Duodenal mucosa (tissue), 2 donors: ENCODE data around the gene RASSF4.

ENCODE experiments used
- H3K27ac ChIP-seq: one replicate; pipeline ENCODE4 v1.7.0; 2013; ENCODE audit warnings: low read depth, low read length
- H3K27me3 ChIP-seq, 2 donors: one replicate each; pipeline ENCODE4 v1.7.0; 2013; ENCODE audit warnings: low read length in 2 of 2, control low read depth in 1 of 2; ENCODE audit not compliant: insufficient read depth in 2 of 2, control insufficient read depth in 1 of 2
- H3K36me3 ChIP-seq, 2 donors: one replicate each; pipeline ENCODE4 v1.7.0; 2013; ENCODE audit warnings: low read length in 2 of 2, control low read depth in 1 of 2; ENCODE audit not compliant: insufficient read depth in 2 of 2, control insufficient read depth in 1 of 2
- H3K4me1 ChIP-seq, 2 donors: one replicate each; pipeline ENCODE4 v1.7.0; 2013; ENCODE audit warnings: low read length in 2 of 2, control low read depth in 1 of 2; ENCODE audit not compliant: insufficient read depth in 2 of 2, control insufficient read depth in 1 of 2
- H3K4me3 ChIP-seq, 2 donors: one replicate each; pipeline ENCODE4 v1.7.0; 2013; ENCODE audit warnings: low read length in 2 of 2, low read depth in 1 of 2
- H3K9ac ChIP-seq, 2 donors: one replicate each; pipeline ENCODE4 v1.7.0; 2013; ENCODE audit warnings: low read length in 2 of 2, low read depth in 1 of 2
- H3K9me3 ChIP-seq, 2 donors: one replicate each; pipeline ENCODE4 v1.7.0; 2013; ENCODE audit warnings: low read length in 2 of 2, control low read depth in 1 of 2; ENCODE audit not compliant: control insufficient read depth in 1 of 2

Gene RASSF4

DNA sequence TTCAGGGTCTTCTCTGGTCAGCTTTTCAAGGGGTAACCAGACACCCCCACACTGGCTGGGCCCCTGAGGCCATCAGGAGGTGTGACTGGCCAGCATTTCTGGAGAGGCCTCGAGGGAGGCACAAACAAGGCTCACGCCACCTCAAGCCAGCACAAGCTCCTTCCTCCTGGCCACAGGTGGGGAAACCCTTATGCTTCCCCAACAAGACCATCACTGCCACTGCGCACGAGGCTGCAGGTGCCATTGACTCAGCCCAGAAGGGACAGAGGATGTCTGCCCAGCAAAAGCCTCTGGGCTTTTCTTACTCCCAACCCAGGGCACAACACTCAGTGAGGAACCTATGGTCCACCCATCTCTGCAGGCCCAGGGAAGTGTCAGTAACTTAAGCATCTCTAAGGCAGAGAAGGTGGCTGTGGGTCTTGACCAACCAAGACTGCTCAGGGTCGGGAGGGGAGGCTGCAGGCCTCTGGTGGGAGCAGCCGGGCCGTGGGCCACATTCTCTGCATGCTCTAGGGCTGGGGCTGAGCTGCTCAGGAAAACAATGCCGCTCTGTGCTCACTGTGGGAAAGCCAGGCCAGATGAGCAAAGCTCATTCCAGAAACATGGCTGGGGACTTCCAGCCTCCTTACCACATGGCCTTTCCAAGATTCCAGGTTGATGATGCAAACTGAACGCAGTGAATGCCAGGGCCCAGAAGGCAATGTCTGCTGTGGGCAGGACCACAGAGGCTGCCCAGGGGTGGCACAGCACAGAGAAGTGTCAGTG is 24.2 kb upstream of the RASSF4 start:
- Histone ChIP-seq H3K9ac (no peak overlapping the region), H3K27me3 (no peaks in the 10 kb centered on the region), H3K4me1 (peaks cover 11 to 16% of the 10 kb centered on the region in 2 donors), H3K36me3 (no peaks in the 10 kb centered on the region), H3K27ac (no peak overlapping the region), H3K9me3 (no peaks in the 10 kb centered on the region), H3K4me3 (no peak overlapping the region)

DNA sequence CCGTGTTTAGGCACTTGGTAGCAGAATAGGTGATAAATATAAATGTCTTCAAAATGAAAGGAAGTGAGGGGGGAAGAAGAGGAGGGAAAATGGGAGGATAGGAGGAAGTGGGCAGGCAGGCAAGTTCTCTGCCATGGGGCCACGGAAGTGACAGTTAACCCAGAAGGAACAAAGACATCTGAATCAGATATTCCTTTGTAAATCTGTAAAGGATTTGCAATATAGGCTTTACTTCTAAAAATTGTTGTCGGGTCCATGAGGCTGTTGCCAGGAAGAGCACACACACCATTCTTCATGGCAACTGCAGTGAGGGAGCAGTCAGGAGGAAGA is 23.7 kb upstream of the RASSF4 start:
- H3K27ac ChIP-seq, result no peak overlapping the region
- H3K27me3 ChIP-seq, result no peaks in the 10 kb centered on the region
- H3K36me3 ChIP-seq, result no peaks in the 10 kb centered on the region
- no peak overlapping the region for H3K4me3 ChIP-seq
- H3K4me1 ChIP-seq, result peaks cover 11 to 16% of the 10 kb centered on the region in 2 donors
- no peak overlapping the region for H3K9ac ChIP-seq
- H3K9me3 ChIP-seq, result no peaks in the 10 kb centered on the region

DNA sequence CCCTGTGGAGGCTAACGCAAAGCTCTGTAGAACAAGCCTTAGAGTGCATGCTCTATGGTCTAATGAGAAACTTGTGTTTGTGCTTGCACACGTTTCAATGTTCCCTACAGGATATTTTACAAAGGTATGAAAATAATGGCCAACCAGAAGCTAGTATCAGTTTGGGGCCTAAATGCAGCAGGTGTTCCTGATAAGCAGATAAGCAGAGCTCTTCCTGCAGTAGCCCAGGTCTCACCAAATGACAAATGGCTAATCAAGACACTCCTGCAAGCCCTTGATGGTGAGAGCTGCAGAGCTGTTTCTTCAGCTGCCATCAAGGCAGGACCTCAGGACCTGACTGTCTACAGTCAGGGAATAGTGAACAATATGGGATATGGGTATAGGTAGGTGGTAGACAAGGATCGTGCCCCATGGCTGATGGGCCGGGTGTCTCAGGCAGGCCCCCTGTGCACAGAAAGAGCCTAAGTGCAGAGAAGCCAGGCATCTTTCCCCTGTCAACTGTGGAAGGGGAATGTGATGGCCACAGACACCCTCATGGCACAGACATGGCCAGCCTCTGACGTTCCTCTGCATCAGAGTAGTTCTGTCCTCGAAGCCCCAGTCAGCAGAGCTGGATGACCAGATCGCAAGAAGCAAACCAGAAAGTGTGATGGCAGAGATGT is 23.2 kb upstream of the RASSF4 start:
- H3K4me3 ChIP-seq, result no peak overlapping the region
- H3K9ac ChIP-seq, result no peak overlapping the region
- H3K9me3 ChIP-seq, result no peaks in the 10 kb centered on the region
- no peaks in the 10 kb centered on the region for H3K36me3 ChIP-seq
- H3K4me1 ChIP-seq, result peaks cover 11 to 16% of the 10 kb centered on the region in 2 donors
- no peaks in the 10 kb centered on the region for H3K27me3 ChIP-seq
- no peak overlapping the region for H3K27ac ChIP-seq

DNA sequence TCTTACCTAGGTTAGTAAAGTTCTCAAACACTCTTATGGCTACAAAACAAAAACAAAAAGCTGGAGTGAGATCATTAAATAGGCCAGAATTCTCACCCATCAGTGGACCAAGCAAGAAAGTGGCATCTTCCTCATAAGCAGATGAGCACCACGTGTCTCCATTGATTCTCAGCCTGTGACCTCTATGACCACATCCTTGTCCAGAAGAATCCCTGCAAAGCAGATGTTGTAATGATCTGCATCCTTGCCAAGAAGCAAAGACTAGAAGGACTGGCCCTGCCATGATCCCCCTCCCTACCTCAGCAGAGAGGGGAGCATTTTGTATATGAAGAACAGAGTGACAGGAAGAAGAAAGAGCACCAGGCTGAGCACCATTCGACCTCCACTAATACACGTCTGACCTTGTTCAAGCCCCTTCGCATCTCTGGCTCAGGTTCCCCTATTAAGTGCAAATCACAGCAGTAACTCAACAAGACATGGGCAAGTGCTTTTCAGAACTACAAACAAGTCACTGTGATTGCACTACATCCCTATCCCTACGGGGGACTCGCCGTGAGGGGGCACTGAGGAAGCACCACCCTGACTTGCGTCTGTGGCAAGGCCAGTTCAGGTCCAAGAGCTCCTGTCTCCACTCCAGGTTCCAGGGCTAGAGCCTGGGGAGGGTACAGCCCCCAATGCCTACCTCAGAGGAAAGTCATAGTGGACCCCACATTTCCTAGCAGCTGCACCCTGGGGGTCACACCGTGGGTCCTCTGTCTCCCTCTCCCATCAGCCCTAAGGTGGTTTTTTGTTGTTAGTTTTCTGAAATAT is 22.2 kb upstream of the RASSF4 start:
- peaks cover 11 to 16% of the 10 kb centered on the region in 2 donors for H3K4me1 ChIP-seq
- no peaks in the 10 kb centered on the region for H3K27me3 ChIP-seq
- H3K9me3 ChIP-seq, result no peaks in the 10 kb centered on the region
- no peak overlapping the region for H3K4me3 ChIP-seq
- H3K36me3 ChIP-seq, result no peaks in the 10 kb centered on the region
- H3K9ac ChIP-seq, result no peak overlapping the region
- no peak overlapping the region for H3K27ac ChIP-seq

DNA sequence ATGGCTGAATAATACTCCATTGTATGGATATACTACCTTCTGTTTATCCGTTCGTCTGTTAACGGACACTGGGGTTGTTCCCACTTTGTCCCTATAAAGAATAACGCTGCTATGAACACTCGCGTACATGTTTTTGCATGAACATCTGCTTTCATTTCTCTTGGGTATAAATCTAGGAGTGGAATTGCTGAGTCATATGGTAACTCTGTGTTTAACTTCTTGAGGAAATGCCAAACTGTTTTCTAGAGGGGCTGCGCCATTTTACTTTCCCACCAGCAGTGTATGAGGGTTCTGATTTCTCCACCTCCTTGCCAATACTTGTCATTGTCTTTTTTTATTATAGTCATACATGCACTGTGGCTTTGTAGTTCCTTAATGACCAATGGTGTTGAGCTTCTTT is 20.6 kb upstream of the RASSF4 start:
- Histone ChIP-seq H3K27ac (no peak overlapping the region), H3K4me1 (peaks cover 4 to 9% of the 10 kb centered on the region in 2 donors), H3K9ac (no peak overlapping the region), H3K36me3 (no peaks in the 10 kb centered on the region), H3K4me3 (no peak overlapping the region), H3K27me3 (no peaks in the 10 kb centered on the region), H3K9me3 (no peaks in the 10 kb centered on the region)

DNA sequence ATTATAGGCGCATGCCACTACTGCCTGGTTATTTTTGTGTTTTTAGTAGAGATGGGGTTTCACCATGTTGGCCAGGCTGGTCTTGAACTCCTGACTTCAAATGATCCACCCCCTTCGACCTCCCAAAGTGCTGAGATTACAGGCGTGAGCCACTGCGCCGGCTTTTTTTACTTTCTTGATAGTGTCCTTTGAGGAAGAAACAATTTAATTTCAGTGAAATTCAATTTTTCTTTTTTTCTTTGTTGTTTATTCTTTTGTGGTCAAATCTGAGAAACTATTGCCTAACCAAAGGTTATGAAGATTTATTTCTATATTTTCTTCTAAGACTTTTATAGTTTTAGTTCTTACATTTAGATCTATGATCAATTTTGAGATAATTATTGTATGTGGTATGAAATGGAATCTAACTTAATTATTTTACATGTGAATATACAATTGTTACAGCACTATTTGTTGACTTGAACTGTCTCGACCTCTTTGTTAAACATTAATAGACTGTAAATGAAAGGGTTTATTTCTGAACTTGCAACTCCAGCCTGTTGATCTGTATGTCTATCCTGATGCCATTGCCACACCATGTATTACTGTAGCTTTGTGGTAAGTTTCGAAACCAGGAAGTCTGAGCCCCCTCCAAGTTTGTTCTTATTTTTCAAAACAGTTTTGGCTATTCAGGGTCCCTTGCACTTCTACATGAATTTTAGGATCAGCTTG is 19.8 kb upstream of the RASSF4 start:
- H3K9ac ChIP-seq, result no peak overlapping the region
- H3K36me3 ChIP-seq, result no peaks in the 10 kb centered on the region
- no peaks in the 10 kb centered on the region for H3K27me3 ChIP-seq
- peaks cover 4 to 9% of the 10 kb centered on the region in 2 donors for H3K4me1 ChIP-seq
- H3K4me3 ChIP-seq, result no peak overlapping the region
- H3K9me3 ChIP-seq, result peaks cover 0 to 7% of the 10 kb centered on the region in 2 donors
- H3K27ac ChIP-seq, result no peak overlapping the region

DNA sequence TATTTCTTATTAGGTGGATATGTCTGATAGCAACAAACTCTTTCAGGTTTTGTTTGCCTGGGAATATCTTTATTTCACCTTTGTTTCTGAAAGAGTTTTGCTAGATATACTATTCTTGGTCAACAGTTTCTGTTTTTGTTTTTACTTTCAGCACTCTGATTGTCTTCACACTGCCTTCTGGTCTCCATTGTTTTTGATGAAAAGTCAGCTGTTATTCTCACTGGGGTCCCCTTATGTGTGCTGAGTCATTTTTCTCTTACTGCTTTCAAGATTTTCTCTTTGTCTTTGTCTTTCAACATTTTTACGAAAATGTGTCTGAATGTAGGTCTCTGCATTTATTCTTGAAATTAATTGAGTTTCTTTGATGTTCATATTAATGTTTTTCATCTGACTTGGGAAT is 15.2 kb upstream of the RASSF4 start:
- Histone ChIP-seq H3K4me3 (no peak overlapping the region), H3K4me1 (peaks cover 19% of the 10 kb centered on the region in 2 donors), H3K27ac (no peak overlapping the region)

DNA sequence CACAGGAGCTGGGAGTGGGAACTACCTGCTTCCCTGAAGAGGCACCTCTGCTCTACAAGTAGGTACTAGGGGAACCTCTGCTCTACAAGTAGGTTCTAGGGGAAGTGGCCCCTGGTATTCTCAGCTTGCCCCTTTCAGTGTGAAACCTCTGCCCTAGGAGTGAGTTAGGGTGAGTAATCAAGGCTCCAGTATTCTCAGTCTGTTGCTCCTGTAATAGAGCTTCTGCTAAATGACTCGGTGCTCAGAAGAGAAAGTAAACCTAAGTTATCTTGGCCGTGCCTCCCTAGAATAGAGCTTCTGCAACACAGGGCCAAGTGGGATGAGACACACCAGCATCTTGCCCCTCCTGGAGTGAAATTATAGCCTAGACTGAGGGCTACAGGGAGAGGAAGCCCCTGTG is 13.4 kb upstream of the RASSF4 start:
- H3K9ac ChIP-seq, result no peak overlapping the region
- H3K4me1 ChIP-seq, result peaks cover 32 to 34% of the 10 kb centered on the region in 2 donors
- peaks cover 0 to 7% of the 10 kb centered on the region in 2 donors for H3K9me3 ChIP-seq
- H3K27me3 ChIP-seq, result no peaks in the 10 kb centered on the region
- H3K4me3 ChIP-seq, result no peak overlapping the region
- H3K36me3 ChIP-seq, result no peaks in the 10 kb centered on the region
- H3K27ac ChIP-seq, result no peak overlapping the region

More for the DNA sequence above, 15.2 kb upstream of the RASSF4 start:
- H3K36me3 ChIP-seq, result no peaks in the 10 kb centered on the region
- H3K9ac ChIP-seq, result no peak overlapping the region
- H3K27me3 ChIP-seq, result no peaks in the 10 kb centered on the region
- H3K9me3 ChIP-seq, result peaks cover 0 to 7% of the 10 kb centered on the region in 2 donors

DNA sequence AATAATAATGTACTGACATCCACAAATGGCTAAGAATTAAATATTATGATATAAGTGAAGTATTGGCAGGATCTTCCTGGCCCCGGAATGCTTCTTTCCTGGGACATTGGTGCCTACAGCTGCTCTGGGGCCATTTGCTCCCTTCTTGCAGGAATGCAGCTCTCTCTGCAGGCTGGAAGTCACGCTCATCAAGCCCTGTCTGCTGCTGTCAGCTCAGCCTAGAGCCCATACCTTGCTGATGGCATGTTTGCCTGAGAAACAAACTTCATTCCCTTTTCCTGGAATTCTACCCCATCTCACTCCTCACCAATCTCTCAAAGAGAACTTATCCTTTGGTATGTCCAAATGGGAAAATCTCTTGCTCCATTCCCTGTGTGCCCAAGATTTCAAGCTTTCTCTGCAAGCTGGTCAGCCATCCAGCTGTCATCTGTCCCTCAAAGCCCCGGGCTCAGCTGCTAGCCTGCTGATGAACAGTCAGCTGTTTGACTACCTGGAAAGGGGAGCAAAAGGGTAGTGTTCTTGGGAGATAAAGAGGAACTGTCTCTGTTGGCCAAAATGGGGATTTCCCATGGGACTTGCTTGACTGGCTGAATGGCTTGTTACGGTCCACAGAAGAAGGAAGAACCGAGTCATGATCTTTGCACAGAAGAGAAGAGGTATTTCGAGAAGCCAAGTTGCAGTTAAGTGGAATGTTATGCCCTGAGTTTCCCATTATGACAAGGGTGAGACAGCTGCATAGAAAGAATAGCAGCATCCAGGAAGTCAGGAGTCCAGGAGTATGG is 12.0 kb upstream of the RASSF4 start:
- Histone ChIP-seq H3K9me3 (peaks cover 0 to 7% of the 10 kb centered on the region in 2 donors), H3K27me3 (no peaks in the 10 kb centered on the region), H3K9ac (no peak overlapping the region), H3K4me1 (peaks cover 32 to 34% of the 10 kb centered on the region in 2 donors), H3K36me3 (no peaks in the 10 kb centered on the region), H3K4me3 (no peak overlapping the region), H3K27ac (no peak overlapping the region)
